HG03565 (cell line): ENCODE measurements around the gene RGS1.

Experiments
- ATAC-seq: cut with Tn5 transposase; IDR thresholded peaks from one replicate; pipeline ENCODE4 v1.9.1; 2021; ENCODE audit warnings: mild to moderate bottlenecking, moderate library complexity; ENCODE audit not compliant: unreplicated experiment

Gene RGS1

GRCh38 chr1:192552760-192553191 is 22.8 kb upstream of the RGS1 start:
- peak; percentile 22 for ATAC-seq

GRCh38 chr1:192553741-192554140 is 21.8 kb upstream of the RGS1 start:
- no peak for ATAC-seq

DNA sequence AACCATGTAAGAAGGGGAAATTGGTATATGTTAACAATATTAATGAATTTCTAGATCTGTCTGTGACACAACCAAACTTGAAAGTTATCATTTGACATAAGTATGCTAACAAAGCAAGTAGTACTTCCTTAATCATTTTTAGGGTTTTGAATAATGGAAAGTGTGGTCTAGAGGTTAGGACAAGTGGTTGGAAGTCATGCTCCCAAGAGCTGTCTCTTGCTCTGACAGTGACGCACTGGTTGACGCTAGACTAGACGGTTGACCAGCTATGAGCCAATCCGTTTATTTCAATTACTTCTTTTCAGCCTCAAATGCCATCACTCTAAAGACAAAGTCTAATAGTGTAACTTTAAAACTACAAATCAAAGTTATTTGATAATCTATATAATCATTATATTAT is 20.7 kb upstream of the RGS1 start:
- ATAC-seq, result no peak

- no peak for ATAC-seq
Observed at GRCh38 chr1:192555399-192555798, 20.2 kb upstream of the RGS1 start.

- ATAC-seq, result no peak
Observed at GRCh38 chr1:192557841-192558595, 17.6 kb upstream of the RGS1 start.

- peak; percentile 82 for ATAC-seq
Observed at GRCh38 chr1:192559115-192560006, 16.2 kb upstream of the RGS1 start.

DNA sequence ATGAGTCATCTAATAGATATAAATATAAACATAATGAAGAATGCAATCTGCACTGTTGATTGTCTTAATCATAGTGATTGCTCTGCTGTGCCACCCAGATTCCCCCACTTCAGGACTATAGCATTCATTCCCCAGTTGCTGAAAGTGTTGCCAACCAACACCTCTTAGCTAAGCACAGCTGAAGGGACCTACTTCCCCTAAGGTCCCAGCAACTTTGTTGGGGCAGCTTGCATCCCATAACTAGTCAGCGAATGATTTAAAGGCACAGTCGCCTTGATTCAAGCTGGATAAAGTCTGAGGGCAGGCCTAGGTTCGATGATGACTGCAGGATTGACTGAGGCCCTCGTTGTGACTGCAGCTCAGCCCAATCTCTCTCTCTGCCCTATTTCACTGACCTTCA is 14.3 kb upstream of the RGS1 start:
- ATAC-seq, result no peak

GRCh38 chr1:192563129-192563528 is 12.4 kb upstream of the RGS1 start:
- ATAC-seq, result no peak

DNA sequence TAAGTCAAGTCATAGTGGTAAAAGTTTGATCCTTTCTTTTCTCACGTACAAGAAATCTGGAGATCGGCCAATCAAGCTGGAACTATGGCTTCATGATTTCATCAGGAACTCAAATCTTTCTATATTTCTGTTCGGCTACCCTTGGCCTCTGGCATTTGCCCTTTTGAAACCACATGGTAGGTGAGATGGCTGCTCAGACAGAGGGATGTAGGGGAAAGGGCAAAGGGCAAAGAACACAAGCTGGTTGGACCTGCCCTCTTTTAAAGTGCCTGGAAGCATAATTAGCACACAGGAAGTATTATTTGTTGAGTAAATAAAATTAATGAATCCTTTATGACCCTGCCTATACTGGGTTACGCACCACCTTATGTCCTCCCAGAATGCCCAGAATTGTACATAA is 11.5 kb upstream of the RGS1 start:
- no peak for ATAC-seq

- ATAC-seq, result no peak
Observed at GRCh38 chr1:192565946-192566345, 9.6 kb upstream of the RGS1 start.

GRCh38 chr1:192566657-192567056 is 8.9 kb upstream of the RGS1 start:
- ATAC-seq, result no peak

DNA sequence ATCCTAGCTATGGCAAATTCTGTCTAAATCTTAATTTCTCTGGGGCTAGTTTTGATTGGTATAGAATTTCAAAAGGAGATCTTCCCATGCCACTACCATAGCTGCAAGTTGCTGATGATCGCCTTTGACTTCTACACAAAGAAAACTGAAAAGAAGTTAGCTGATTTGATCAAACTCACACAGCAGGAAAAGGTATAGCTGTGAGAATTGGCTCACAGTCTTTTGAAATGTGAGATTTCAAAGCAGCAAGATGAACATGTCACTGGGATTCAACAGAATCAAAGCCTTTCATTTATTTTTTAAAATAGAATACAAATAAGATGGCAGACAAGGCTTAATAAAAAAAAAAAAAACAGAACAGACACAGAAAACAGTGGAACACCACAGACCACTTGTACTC is 7.5 kb upstream of the RGS1 start:
- no peak for ATAC-seq

GRCh38 chr1:192571668-192572067 is 3.9 kb upstream of the RGS1 start:
- no peak for ATAC-seq

DNA sequence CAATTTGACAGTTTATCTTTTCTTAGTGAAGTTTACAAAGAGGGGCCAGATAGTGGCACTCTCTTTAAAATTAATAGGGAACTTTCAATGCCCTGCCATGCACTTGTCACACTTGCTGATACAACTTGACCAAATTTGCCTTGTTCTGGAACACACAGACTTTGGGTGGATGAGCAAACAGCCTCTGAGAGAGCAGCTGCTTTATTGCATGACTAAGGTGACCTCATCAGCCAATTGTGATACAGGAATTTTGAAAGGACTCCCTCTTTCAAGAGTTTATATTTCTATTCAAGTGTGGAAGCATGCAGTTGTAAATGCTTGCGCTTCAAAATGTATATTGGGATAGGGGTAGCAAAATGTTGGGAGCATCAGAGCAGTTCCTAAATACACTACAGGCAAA is 2.1 kb upstream of the RGS1 start:
- no peak for ATAC-seq

DNA sequence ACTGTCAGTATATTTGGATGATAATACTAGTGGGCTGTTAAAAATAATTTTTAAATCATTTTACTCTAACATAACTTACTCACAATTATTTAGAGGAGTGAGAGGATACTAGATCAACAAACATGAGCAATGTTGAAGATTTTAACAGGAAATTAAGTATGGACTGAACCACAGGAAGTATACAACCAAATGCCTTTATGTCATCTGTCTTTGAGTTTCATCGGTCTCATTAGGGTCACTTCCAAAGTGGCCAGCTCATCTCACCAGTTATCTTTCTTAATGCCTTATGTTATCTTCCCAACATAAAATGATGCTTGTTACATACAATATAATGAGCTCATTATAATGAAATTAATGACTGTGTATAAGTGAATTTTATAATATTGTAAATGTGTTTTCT is 1.5 kb upstream of the RGS1 start:
- no peak for ATAC-seq

- ATAC-seq, result no peak
Observed at GRCh38 chr1:192576190-192577144, 894 bp downstream of the RGS1 start.

GRCh38 chr1:192577145-192578140 is 1.9 kb downstream of the RGS1 start:
- no peak for ATAC-seq

DNA sequence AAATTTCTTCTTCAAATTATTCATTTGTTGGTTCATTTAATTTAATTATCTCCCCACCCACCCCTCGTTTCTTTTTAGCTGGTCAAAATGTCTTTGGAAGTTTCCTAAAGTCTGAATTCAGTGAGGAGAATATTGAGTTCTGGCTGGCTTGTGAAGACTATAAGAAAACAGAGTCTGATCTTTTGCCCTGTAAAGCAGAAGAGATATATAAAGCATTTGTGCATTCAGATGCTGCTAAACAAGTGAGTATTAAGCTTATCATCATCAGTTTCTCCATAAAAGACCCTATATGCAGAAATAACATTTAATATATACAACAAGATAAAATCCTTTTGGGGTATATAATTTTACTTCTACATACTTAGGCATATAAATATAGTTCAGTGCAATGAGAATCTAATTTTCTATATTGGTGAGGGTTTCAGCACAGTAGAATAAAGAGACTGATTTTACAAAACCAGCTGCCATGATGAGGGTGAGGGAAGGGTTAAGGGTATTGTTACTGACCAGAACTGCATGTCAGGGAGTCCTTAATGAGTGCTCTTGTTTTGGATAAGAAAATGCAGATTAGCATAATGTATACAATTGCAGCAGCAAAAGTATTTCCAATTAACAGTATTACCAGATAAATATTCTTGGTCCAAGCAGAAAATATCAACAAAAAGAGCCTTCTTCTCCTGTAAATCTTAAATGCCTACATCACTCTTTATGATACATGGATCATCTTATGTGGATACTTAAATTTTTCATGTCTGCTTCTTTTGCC is 2.8 kb downstream of the RGS1 start:
- ATAC-seq, result no peak
